HUES64 (cell line): Measurements from ENCODE around the gene TMEM255B.
"Not testable (repeated sequence)": the region's sequence is repeated elsewhere in the genome, so short reads cannot be mapped to it uniquely, and the experiment has no call there.

Source experiments
- H3K27ac ChIP-seq: 2 replicates; pipeline ENCODE4 v1.7.0; 2013; ENCODE audit warnings: low read depth, low read length, inconsistent platforms
- H3K27me3 ChIP-seq: 2 replicates; pipeline ENCODE4 v1.6.1; 2013; ENCODE audit warnings: mild to moderate bottlenecking, low read length; ENCODE audit not compliant: insufficient read depth
- H3K36me3 ChIP-seq: 2 replicates; pipeline ENCODE4 v1.6.1; 2013; ENCODE audit warnings: mild to moderate bottlenecking, low read length; ENCODE audit not compliant: insufficient read depth
- H3K4me1 ChIP-seq: 2 replicates; pipeline ENCODE4 v1.6.1; 2013; ENCODE audit warnings: mild to moderate bottlenecking, low read length, moderate library complexity; ENCODE audit not compliant: insufficient read depth
- H3K4me3 ChIP-seq: 2 replicates; pipeline ENCODE4 v1.5.1; 2013; ENCODE audit warnings: mild to moderate bottlenecking, low read length, moderate library complexity
- H3K9ac ChIP-seq: 2 replicates; pipeline ENCODE4 v1.6.1; 2013; ENCODE audit warnings: mild to moderate bottlenecking, low read depth, low read length
- H3K9me3 ChIP-seq: 2 replicates; pipeline ENCODE4 v1.6.1; 2013; ENCODE audit warnings: low read depth, low read length; ENCODE audit not compliant: insufficient read depth
- WGBS: fragments of 150-250, 120-280 bp; methylation state at CpG from one replicate; pipeline ENCODE4 v1.1.7; 2013; ENCODE audit warnings: missing lambda C conversion rate; 5-methylcytosine and 5-hydroxymethylcytosine counted together

Gene TMEM255B

DNA sequence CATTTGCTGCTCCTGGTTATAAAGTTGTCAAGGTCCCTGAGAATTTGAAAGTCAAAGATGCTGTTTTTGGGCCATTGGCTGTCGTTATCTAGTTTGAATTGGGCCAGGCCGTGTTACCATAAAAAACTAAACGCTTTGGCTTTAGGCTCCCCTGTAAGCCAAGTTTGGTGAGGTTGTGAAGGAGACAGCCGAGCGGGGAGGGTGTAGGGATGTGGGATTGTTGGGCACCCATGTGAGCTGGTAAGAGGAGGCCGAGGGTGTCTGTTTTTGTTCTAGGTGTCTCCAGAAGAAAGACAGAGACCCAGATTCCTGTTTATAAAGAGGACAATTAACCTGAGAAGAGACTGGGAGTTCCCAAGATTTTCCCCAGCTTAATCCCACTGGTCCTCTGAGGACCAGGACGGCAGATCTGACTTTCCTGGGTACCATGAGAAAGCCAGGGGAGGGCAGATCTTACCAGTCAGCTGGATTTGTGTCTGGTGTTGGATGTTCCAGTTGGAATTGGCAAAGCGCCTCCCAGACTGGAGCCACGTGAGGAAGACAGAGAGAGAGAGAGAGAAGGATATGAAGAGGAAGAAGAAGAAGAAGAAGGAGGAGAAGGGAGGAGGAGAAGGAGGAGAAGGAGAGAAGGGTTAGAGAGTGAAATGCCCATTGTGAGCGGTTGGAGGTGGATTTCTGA, 25.1 kb downstream of the TMEM255B start:
- no peaks in the 10 kb centered on the region for H3K9me3 ChIP-seq
- H3K27ac ChIP-seq: no peak overlapping the region
- no peaks in the 10 kb centered on the region for H3K36me3 ChIP-seq
- H3K9ac ChIP-seq: no peak overlapping the region
- WGBS: 82% methylated on average over 10 of the region's 10 CpGs
- H3K4me3 ChIP-seq: no peak overlapping the region
- no peaks in the 10 kb centered on the region for H3K27me3 ChIP-seq
- H3K4me1 ChIP-seq: no peaks in the 10 kb centered on the region

GRCh38 chr13:113784645-113785024, 25.6 kb downstream of the TMEM255B start:
- H3K36me3 ChIP-seq: no peaks in the 10 kb centered on the region
- no peak overlapping the region for H3K27ac ChIP-seq
- WGBS: 84% methylated on average over 5 of the region's 5 CpGs
- no peaks in the 10 kb centered on the region for H3K9me3 ChIP-seq
- no peak overlapping the region for H3K9ac ChIP-seq
- no peaks in the 10 kb centered on the region for H3K4me1 ChIP-seq
- H3K27me3 ChIP-seq: no peaks in the 10 kb centered on the region
- no peak overlapping the region for H3K4me3 ChIP-seq

- Histone ChIP-seq H3K27ac (no peak overlapping the region), H3K27me3 (no peaks in the 10 kb centered on the region), H3K36me3 (no peaks in the 10 kb centered on the region), H3K9ac (no peak overlapping the region), H3K4me1 (no peaks in the 10 kb centered on the region), H3K9me3 (no peaks in the 10 kb centered on the region), H3K4me3 (no peak overlapping the region)
- 90% methylated on average over 19 of the region's 19 CpGs for WGBS
These were observed 26.3 kb downstream of the TMEM255B start for GRCh38 chr13:113785051-113786010.

DNA sequence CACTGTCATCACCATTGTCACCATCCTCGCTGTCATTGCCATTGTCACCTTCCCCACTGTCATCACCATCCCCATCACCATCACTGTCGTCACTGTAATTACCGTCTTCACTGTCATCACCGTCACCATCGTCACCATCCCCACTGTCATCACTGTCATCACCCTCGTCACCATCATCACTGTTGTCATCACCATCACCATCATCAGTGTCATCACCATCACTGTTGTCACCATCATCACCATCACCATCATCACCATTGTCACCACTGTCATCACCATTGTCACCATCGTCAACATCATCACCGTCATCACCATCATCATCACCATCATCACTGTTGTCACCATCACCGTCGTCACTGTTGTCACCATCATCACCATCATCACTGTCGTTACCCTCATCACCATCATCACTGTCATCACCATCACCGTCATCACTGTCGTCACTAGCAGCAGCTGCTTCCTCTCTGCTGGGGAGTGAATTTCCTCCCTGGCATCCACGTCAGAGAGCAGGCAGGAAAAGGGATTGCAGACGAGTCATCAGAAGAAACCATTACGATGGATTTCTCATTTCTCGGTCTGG, 27.3 kb downstream of the TMEM255B start:
- H3K36me3 ChIP-seq: no peaks in the 10 kb centered on the region
- H3K27ac ChIP-seq: no peak overlapping the region
- H3K9me3 ChIP-seq: no peaks in the 10 kb centered on the region
- H3K4me1 ChIP-seq: no peaks in the 10 kb centered on the region
- 90% methylated on average over 17 of the region's 17 CpGs for WGBS
- no peak overlapping the region for H3K4me3 ChIP-seq
- no peak overlapping the region for H3K9ac ChIP-seq
- H3K27me3 ChIP-seq: no peaks in the 10 kb centered on the region

GRCh38 chr13:113787694-113788093, 28.7 kb downstream of the TMEM255B start:
- Histone ChIP-seq H3K4me3 (no peak overlapping the region), H3K27me3 (no peaks in the 10 kb centered on the region), H3K27ac (no peak overlapping the region), H3K9ac (no peak overlapping the region), H3K9me3 (no peaks in the 10 kb centered on the region), H3K36me3 (no peaks in the 10 kb centered on the region), H3K4me1 (no peaks in the 10 kb centered on the region)
- 76% methylated on average over 10 of the region's 12 CpGs for WGBS

DNA sequence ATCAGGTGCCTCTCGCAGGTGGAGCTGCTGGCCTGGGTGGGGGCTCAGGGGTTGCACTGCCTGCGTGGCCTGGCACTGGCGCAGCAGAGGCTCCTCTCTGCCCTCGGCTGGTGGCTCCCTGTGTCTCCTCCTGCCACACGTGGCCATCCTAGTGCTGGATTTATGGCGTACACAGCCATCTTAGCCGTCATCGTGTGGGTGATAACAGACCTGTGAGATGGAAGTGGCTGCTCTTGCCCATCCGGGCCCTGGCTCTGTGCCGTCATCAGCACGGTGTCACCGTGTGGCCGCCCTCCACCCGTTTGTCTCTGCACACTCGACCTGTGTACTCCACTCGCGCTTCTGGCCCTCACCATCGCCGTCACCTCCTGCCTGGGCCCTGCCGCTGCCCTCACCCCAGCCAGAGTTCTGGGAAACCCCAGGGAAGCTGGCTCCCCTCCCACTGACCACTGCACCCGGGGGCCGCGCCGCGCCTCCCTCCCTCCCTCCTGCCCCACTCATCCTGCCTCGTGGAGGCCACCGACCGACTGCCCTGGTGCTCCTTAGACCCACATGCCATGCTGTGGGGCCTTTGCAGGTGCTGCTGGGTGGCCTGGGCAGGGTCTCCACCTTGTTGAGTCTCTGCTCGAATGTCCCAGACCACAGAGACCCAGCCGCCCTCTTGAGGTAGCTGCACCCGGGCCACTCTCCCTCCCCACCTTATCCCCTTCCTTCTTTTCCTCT, 29.5 kb downstream of the TMEM255B start:
- Histone ChIP-seq H3K9me3 (no peaks in the 10 kb centered on the region), H3K27me3 (no peaks in the 10 kb centered on the region), H3K4me3 (no peak overlapping the region), H3K27ac (no peak overlapping the region), H3K36me3 (no peaks in the 10 kb centered on the region), H3K9ac (no peak overlapping the region), H3K4me1 (no peaks in the 10 kb centered on the region)
- WGBS: 91% methylated on average over 31 of the region's 31 CpGs

DNA sequence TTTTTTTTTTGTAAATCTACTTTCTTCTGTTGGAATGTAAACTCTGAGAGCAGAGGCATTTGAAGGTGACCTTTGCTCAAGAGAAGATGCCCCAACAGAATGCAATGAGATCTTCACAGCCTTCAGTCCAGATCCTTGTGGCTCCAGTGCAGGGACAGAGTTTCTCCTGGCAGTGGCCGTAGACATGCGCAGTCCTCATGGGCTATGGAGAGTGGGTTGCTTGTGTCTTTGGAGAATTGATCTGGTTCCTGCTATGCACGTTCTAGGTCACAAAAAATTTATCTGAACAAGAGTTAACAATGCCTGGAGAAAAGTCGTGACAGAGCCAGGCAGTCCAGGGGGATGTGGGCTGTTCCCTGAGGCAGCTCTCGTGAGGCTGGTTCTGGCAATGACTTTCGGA, 30.1 kb downstream of the TMEM255B start:
- 95% methylated on average over 6 of the region's 6 CpGs for whole genome bisulfite sequencing
- H3K27ac ChIP-seq: no peak overlapping the region
- H3K4me1 ChIP-seq: no peaks in the 10 kb centered on the region
- H3K36me3 ChIP-seq: no peaks in the 10 kb centered on the region
- H3K9me3 ChIP-seq: no peaks in the 10 kb centered on the region
- no peak overlapping the region for H3K4me3 ChIP-seq
- no peak overlapping the region for H3K9ac ChIP-seq
- H3K27me3 ChIP-seq: no peaks in the 10 kb centered on the region

DNA sequence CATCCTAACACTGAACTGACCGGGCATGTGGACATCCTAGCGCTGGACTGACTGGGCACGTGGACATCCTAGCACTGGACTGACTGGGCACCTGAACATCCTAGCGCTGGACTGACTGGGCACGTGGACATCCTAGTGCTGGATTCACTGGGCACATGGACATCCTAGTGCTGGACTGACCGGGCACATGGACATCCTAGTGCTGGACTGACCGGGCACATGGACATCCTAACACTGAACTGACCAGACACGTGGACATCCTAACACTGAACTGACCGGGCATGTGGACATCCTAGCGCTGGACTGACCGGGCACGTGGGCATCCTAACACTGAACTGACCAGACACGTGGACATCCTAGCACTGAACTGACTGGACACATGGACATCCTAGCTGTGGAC, 30.9 kb downstream of the TMEM255B start:
- WGBS: 87% methylated on average over 13 of the region's 13 CpGs

DNA sequence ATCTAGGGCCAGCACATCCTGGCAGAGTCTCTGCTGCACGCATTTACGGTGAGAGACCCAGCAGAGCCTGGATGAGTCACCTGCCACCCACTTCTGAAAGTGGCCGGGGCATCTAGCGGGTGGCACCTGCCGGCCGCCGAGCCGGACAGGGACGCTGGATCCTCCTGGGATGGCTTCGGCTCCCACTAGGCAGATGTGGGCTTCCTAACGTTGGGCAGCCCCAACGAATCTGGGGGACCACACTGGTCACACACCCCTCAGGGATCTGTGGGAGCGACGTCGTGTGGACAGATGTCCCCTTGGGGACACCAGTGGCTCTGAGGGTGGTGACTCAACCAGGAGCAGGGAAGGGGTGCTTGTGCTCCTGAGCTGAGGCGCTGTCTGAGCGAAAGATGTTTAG, 32.2 kb downstream of the TMEM255B start:
- Histone ChIP-seq H3K9me3 (no peaks in the 10 kb centered on the region), H3K27me3 (no peaks in the 10 kb centered on the region), H3K27ac (no peak overlapping the region), H3K36me3 (no peaks in the 10 kb centered on the region), H3K4me3 (no peak overlapping the region), H3K9ac (no peak overlapping the region), H3K4me1 (no peaks in the 10 kb centered on the region)
- WGBS: 83% methylated on average over 17 of the region's 17 CpGs

More for the DNA sequence above, 30.9 kb downstream of the TMEM255B start:
- not testable (repeated sequence) for H3K27me3 ChIP-seq, H3K9ac ChIP-seq, H3K9me3 ChIP-seq, H3K4me3 ChIP-seq, H3K4me1 ChIP-seq, H3K27ac ChIP-seq, H3K36me3 ChIP-seq

DNA sequence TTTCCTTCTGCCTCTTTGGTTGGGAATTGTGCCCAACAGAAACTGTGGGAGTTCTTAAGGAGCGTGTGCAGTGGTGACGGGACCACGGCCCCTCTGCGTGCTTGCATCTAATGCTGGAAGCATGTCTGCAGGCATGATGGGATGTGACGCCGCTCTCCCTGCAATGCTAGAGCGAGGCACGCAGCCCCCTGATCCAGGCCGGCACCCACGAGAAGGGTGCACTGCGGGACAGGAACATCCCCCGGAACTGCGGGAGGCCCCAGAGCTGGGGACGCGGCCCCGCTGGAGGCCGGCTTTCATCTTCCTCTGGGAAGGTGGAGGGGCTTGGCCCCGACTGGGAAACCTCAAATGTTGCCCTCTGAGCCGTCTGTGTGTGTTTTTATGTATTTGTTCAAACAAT, 32.7 kb downstream of the TMEM255B start:
- no peaks in the 10 kb centered on the region for H3K4me1 ChIP-seq
- 93% methylated on average over 18 of the region's 19 CpGs for WGBS
- H3K36me3 ChIP-seq: no peaks in the 10 kb centered on the region
- H3K9ac ChIP-seq: no peak overlapping the region
- H3K27me3 ChIP-seq: no peaks in the 10 kb centered on the region
- H3K4me3 ChIP-seq: no peak overlapping the region
- H3K27ac ChIP-seq: no peak overlapping the region
- no peaks in the 10 kb centered on the region for H3K9me3 ChIP-seq
